Right atrium auricular region (tissue), 2 donors: Measurements from ENCODE around the gene ISCU. TPM values are rescaled to one million over a fixed set of nuclear protein-coding genes. Genes with fewer than 3 reads are reported as not detected.

Source experiments
- DNase-seq: peaks from one replicate; pipeline ENCODE4 v3.0.0-alpha.2; 2019; ENCODE audit warnings: low spot score
- H3K27ac ChIP-seq, 2 donors: fragments of 200-600 bp; sonication (generic); 1 replicate in 1 of 2; 2 replicates in 1 of 2; pipeline ENCODE4 v1.5.1; 2016 to 2019
- H3K27me3 ChIP-seq, 2 donors: fragments of 200-600 bp; sonication (generic); one replicate each; pipeline versions ENCODE4 v1.5.1 to v1.6.0; 2017 to 2019
- H3K36me3 ChIP-seq: fragments of 200-600 bp; sonication (generic); one replicate; pipeline ENCODE4 v1.5.1; 2016
- H3K4me1 ChIP-seq, 2 donors: fragments of 200-600 bp; sonication (generic); one replicate each; pipeline versions ENCODE4 v1.5.1 to v1.6.0; 2017 to 2019
- H3K4me3 ChIP-seq, 2 donors: fragments of 200-600 bp; sonication (generic); 1 replicate in 1 of 2; 2 replicates in 1 of 2; pipeline ENCODE4 v1.5.1; 2017 to 2019; ENCODE audit warnings: mild to moderate bottlenecking in 1 of 2, moderate library complexity in 1 of 2
- H3K9me3 ChIP-seq, 2 donors: fragments of 200-600 bp; sonication (generic); one replicate each; pipeline ENCODE4 v1.5.1; 2019
- CTCF ChIP-seq, 2 donors: fragments of 200-600 bp; sonication (generic); IDR thresholded peaks; one replicate each; pipeline ENCODE4 v1.5.1; 2019; ENCODE audit warnings: antibody characterized with exemption in 2 of 2
- total RNA-seq, 2 donors: library from RNA; depleted of rRNA; stranded (reverse); fragments of >200 nt; gene quantifications; one replicate each; pipeline ENCODE4 v1.1.0, GENCODE V29; 2016

The ISCU gene
- total RNA-seq, 2 donors from 2014 or later = 421 to 433 TPM

GRCh38 chr12:108560321-108560721, 2.1 kb upstream of the ISCU start:
- Histone ChIP-seq H3K27me3 (no peaks in the 10 kb centered on the region), H3K4me3 (peak overlapping the region; percentile 86 to 97), H3K9me3 (no peaks in the 10 kb centered on the region), H3K36me3 (peaks cover 13% of the 10 kb centered on the region), H3K27ac (peak overlapping the region; percentile 87 to 90), H3K4me1 (peaks cover 0 to 52% of the 10 kb centered on the region in 2 donors)
- no peak for DNase-seq
- no peak for TF ChIP-seq CTCF (IDR thresholded peaks at IDR 0.05)

GRCh38 chr12:108560752-108561719, 1.4 kb upstream of the ISCU start, which contains the start of gene SART3:
SART3 (minus strand) TSS chr12:108561173; CDS start chr12:108561154, 19 bp downstream.
- H3K4me3 ChIP-seq = peak within 1 kb of the TSS; percentile 86 to 97
- DNase-seq = peak; percentile 78
- H3K36me3 ChIP-seq = peaks cover 20% of the 10 kb centered on the region
- peak within 1 kb of the TSS; percentile 87 to 90 for H3K27ac ChIP-seq
- no peaks in the 10 kb centered on the region for H3K9me3 ChIP-seq
- TF ChIP-seq CTCF (IDR thresholded peaks at IDR 0.05) = no peak
- no peaks in the 10 kb centered on the region for H3K27me3 ChIP-seq
- peaks cover 0 to 57% of the 10 kb centered on the region in 2 donors for H3K4me1 ChIP-seq

- Histone ChIP-seq H3K4me1 (peaks cover 0 to 62% of the 10 kb centered on the region in 2 donors), H3K36me3 (peaks cover 29% of the 10 kb centered on the region), H3K9me3 (no peaks in the 10 kb centered on the region), H3K4me3 (peak overlapping the region; percentile 86 to 97), H3K27ac (peak overlapping the region; percentile 87 to 90), H3K27me3 (no peaks in the 10 kb centered on the region)
- TF ChIP-seq CTCF (IDR thresholded peaks at IDR 0.05) = no peak
- DNase-seq = no peak
These were observed 496 bp upstream of the ISCU start for GRCh38 chr12:108561852-108562347.

GRCh38 chr12:108563136-108563803, 874 bp downstream of the ISCU start:
- peak; percentile 90 for DNase-seq
- no peaks in the 10 kb centered on the region for H3K27me3 ChIP-seq
- TF ChIP-seq CTCF (IDR thresholded peaks at IDR 0.05) = peak; percentile 69 to 87
- H3K4me1 ChIP-seq = peaks cover 0 to 55% of the 10 kb centered on the region in 2 donors
- H3K4me3 ChIP-seq = peak overlapping the region; percentile 86 to 97
- H3K9me3 ChIP-seq = no peaks in the 10 kb centered on the region
- H3K36me3 ChIP-seq = peaks cover 41% of the 10 kb centered on the region
- peak overlapping the region; percentile 87 to 90 for H3K27ac ChIP-seq

- no peak for DNase-seq
- Histone ChIP-seq H3K4me1 (peaks cover 0 to 52% of the 10 kb centered on the region in 2 donors), H3K27me3 (no peaks in the 10 kb centered on the region), H3K27ac (peak overlapping the region; percentile 87 to 90), H3K36me3 (peaks cover 46% of the 10 kb centered on the region), H3K9me3 (no peaks in the 10 kb centered on the region), H3K4me3 (peak overlapping the region; percentile 86 to 97)
- TF ChIP-seq CTCF (IDR thresholded peaks at IDR 0.05) = no peak
These were observed 1.4 kb downstream of the ISCU start for GRCh38 chr12:108563804-108564151.
